Nephron (organoid): ENCODE results near the gene MSRB3.
A peak's percentile ranks its signal among the peaks of the same experiment; 100 is the strongest.

Source experiments
- H3K27ac Mint-ChIP-seq, 3 experiments: 2 replicates each; pipeline ENCODE4 v1.8.0; 2020; ENCODE audit warnings: mixed read lengths in 3 of 3, mild to moderate bottlenecking in 2 of 3, moderate library complexity in 1 of 3
- H3K27me3 Mint-ChIP-seq: 2 replicates; pipeline ENCODE4 v1.8.0; 2021; ENCODE audit warnings: low read depth, mild to moderate bottlenecking, moderate library complexity, mixed read lengths
- H3K36me3 Mint-ChIP-seq: 2 replicates; pipeline ENCODE4 v1.8.0; 2020; ENCODE audit warnings: low read depth, mixed read lengths
- H3K4me1 Mint-ChIP-seq: 2 replicates; pipeline ENCODE4 v1.8.0; 2020; ENCODE audit warnings: mixed read lengths
- H3K4me3 Mint-ChIP-seq, 3 experiments: 2 replicates each; pipeline ENCODE4 v1.8.0; 2020; ENCODE audit warnings: mild to moderate bottlenecking in 3 of 3, mixed read lengths in 3 of 3, moderate library complexity in 2 of 3
- H3K9me3 Mint-ChIP-seq: 2 replicates; pipeline ENCODE4 v1.8.0; 2020; ENCODE audit warnings: mixed read lengths
- TF ChIP-seq, protein P1 (sequence below), 3 experiments: fragments of 200-600 bp; sonication (generic); IDR thresholded peaks; one replicate each; pipeline ENCODE4 v1.5.0; 2021; ENCODE audit warnings: antibody characterized with exemption in 3 of 3; ENCODE audit not compliant: unreplicated experiment in 3 of 3

MSRB3 gene

DNA sequence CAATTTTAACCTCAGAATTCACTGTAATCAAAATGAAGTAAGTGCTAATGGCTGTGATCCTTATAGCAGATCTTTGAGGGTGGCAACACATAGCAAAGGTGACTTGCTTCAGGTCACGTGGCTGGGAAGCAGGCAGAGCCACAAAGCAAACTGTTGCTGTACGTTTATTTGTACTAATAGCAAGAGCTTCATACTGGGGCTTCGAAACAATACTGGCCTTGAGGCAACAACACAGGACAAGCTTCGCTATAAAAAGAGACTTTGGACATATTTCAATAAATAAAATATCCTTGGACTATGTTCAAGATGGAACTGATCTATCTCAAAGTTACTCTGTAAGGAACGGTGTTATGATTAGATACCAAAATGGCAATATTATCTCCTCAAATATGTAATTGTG is 44.6 kb downstream of the MSRB3 start:
- H3K36me3 Mint-ChIP-seq = no peaks in the 10 kb centered on the region
- no peaks in the 10 kb centered on the region for H3K27me3 Mint-ChIP-seq
- TF ChIP-seq, protein P1, sequence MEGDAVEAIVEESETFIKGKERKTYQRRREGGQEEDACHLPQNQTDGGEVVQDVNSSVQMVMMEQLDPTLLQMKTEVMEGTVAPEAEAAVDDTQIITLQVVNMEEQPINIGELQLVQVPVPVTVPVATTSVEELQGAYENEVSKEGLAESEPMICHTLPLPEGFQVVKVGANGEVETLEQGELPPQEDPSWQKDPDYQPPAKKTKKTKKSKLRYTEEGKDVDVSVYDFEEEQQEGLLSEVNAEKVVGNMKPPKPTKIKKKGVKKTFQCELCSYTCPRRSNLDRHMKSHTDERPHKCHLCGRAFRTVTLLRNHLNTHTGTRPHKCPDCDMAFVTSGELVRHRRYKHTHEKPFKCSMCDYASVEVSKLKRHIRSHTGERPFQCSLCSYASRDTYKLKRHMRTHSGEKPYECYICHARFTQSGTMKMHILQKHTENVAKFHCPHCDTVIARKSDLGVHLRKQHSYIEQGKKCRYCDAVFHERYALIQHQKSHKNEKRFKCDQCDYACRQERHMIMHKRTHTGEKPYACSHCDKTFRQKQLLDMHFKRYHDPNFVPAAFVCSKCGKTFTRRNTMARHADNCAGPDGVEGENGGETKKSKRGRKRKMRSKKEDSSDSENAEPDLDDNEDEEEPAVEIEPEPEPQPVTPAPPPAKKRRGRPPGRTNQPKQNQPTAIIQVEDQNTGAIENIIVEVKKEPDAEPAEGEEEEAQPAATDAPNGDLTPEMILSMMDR (IDR thresholded peaks at IDR 0.05; ENCODE audit: unreplicated experiment in 3 of 3) = no peak
- H3K9me3 Mint-ChIP-seq = no peaks in the 10 kb centered on the region
- peak overlapping the region in 2 of 3 experiments; percentile 2 to 40 for H3K27ac Mint-ChIP-seq
- H3K4me1 Mint-ChIP-seq = peaks cover 23% of the 10 kb centered on the region
- H3K4me3 Mint-ChIP-seq = no peak overlapping the region

DNA sequence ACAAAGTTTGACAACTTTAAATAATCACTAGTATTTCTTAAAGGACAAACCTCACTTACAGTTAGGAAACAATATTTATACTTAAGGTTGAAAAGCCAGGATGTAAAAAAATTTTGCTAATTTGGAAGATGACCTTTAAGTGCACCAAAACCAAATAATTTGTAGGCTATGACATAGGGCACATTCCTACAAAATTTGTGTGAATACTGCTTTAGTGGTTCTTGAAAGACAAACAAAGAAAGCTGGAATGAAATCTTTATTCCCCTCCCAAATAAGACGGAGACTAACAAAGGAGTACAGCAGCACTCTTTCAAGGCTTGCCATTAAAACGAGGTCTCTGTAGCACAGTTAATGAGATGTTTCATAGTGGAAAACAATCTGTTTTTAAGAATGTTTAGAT is 45.6 kb downstream of the MSRB3 start:
- Mint-ChIP-seq H3K9me3 (no peaks in the 10 kb centered on the region), H3K27ac (peak overlapping the region; percentile 15 to 80 (median 42)), H3K36me3 (no peaks in the 10 kb centered on the region), H3K27me3 (no peaks in the 10 kb centered on the region), H3K4me1 (peaks cover 28% of the 10 kb centered on the region), H3K4me3 (no peak overlapping the region)
- TF ChIP-seq, protein P1 (IDR thresholded peaks at IDR 0.05; ENCODE audit: unreplicated experiment in 3 of 3) = no peak

- TF ChIP-seq, protein P1 (IDR thresholded peaks at IDR 0.05; ENCODE audit: unreplicated experiment in 3 of 3) = no peak
- no peak overlapping the region for H3K4me3 Mint-ChIP-seq
Observed at GRCh38 chr12:65324551-65324950, 46.1 kb downstream of the MSRB3 start.

GRCh38 chr12:65325183-65325582 is 46.7 kb downstream of the MSRB3 start:
- TF ChIP-seq, protein P1 (IDR thresholded peaks at IDR 0.05; ENCODE audit: unreplicated experiment in 3 of 3) = no peak
- H3K36me3 Mint-ChIP-seq = no peaks in the 10 kb centered on the region
- H3K27ac Mint-ChIP-seq = peak overlapping the region in 2 of 3 experiments; percentile 39 to 80
- no peaks in the 10 kb centered on the region for H3K27me3 Mint-ChIP-seq
- no peaks in the 10 kb centered on the region for H3K9me3 Mint-ChIP-seq
- peaks cover 35% of the 10 kb centered on the region for H3K4me1 Mint-ChIP-seq
- H3K4me3 Mint-ChIP-seq = no peak overlapping the region

More at GRCh38 chr12:65324551-65324950, 46.1 kb downstream of the MSRB3 start:
- Mint-ChIP-seq H3K4me1 (peaks cover 28% of the 10 kb centered on the region), H3K9me3 (no peaks in the 10 kb centered on the region), H3K27ac (peak overlapping the region; percentile 15 to 80 (median 42)), H3K27me3 (no peaks in the 10 kb centered on the region), H3K36me3 (no peaks in the 10 kb centered on the region)

- Mint-ChIP-seq H3K9me3 (no peaks in the 10 kb centered on the region), H3K36me3 (no peaks in the 10 kb centered on the region), H3K27me3 (no peaks in the 10 kb centered on the region), H3K4me3 (peak overlapping the region in 1 of 3 experiments; percentile 37), H3K27ac (peak overlapping the region; percentile 91 to 99 (median 93)), H3K4me1 (peaks cover 42% of the 10 kb centered on the region)
- TF ChIP-seq, protein P1 (IDR thresholded peaks at IDR 0.05; ENCODE audit: unreplicated experiment in 3 of 3) = no peak
Observed at GRCh38 chr12:65326616-65327015, 48.1 kb downstream of the MSRB3 start.
